ENCODE measurements around the gene TMEM131.
"Not testable (repeated sequence)": the region's sequence is repeated elsewhere in the genome, so short reads cannot be mapped to it uniquely, and the experiment has no call there.

The TMEM131 gene

GRCh38 chr2:97844311-97844859 lies 151.4 kb downstream of the TMEM131 start:
- DNase-seq (ENCODE audit: low read depth in 1 of 2, low spot score in 1 of 2), result no peak
- in situ Hi-C loops (cut with HindIII; ENCODE audit: low pct_unique_long_range_greater_than_20kb, low sequenced_read_pairs), result no loop called here
- TF ChIP-seq JUND (IDR thresholded peaks at IDR 0.05; ENCODE audit: low read depth), result no peak

GRCh38 chr2:97840198-97840597 lies 155.6 kb downstream of the TMEM131 start:
- no peak for TF ChIP-seq JUND (IDR thresholded peaks at IDR 0.05; ENCODE audit: low read depth)
- in situ Hi-C loops (cut with HindIII; ENCODE audit: low pct_unique_long_range_greater_than_20kb, low sequenced_read_pairs), result no loop called here
- DNase-seq (ENCODE audit: low read depth in 1 of 2, low spot score in 1 of 2), result no peak

DNA sequence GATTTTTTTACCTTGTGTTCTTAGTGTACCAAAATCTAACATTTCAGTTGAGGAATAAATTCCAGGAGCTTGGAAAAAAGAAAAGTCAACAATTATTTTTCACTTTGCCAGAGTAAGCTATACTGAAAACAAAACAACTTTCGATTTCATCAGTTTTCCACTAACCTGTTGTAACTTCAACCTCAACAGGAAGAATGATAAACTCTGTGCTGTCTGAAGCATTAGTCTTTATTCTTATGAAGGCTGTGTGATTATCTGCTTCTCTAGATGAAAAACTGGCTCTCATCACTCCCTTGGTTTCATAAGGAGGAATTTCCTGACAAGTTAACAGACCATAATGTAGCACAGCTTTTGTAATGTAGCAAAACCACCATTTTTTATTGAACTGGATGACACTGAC lies 161.1 kb downstream of the TMEM131 start:
- no peak for DNase-seq (ENCODE audit: low read depth in 1 of 2, low spot score in 1 of 2)

GRCh38 chr2:97831121-97831520 lies 164.6 kb downstream of the TMEM131 start:
- in situ Hi-C loops (cut with HindIII; ENCODE audit: low pct_unique_long_range_greater_than_20kb, low sequenced_read_pairs), result no loop called here
- no peak for TF ChIP-seq JUND (IDR thresholded peaks at IDR 0.05; ENCODE audit: low read depth)
- no peak for DNase-seq (ENCODE audit: low read depth in 1 of 2, low spot score in 1 of 2)

More for the DNA sequence above, 161.1 kb downstream of the TMEM131 start:
- TF ChIP-seq JUND (IDR thresholded peaks at IDR 0.05; ENCODE audit: low read depth), result no peak
- in situ Hi-C loops (cut with HindIII; ENCODE audit: low pct_unique_long_range_greater_than_20kb, low sequenced_read_pairs), result no loop called here

DNA sequence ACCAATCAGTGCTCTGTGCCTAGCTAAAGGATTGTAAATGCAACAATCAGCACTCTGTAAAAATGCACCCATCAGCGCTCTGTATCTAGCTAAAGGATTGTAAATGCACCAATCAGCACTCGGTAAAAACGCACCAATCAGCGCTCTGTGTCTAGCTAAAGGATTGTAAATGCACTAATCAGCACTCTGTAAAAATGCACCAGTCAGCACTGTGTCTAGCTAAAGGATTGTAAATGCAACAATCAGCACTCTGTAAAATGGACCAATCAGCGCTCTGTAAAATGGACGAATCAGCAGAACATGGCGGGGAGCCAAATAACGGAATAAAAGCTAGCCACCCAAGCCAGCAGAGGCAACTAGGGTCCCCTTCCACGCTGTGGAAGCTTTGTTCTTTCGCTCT lies 166.5 kb downstream of the TMEM131 start:
- in situ Hi-C loops (cut with HindIII; ENCODE audit: low pct_unique_long_range_greater_than_20kb, low sequenced_read_pairs); DNase-seq (ENCODE audit: low read depth in 1 of 2, low spot score in 1 of 2): not testable (repeated sequence)

- in situ Hi-C loops (cut with HindIII; ENCODE audit: low pct_unique_long_range_greater_than_20kb, low sequenced_read_pairs); DNase-seq (ENCODE audit: low read depth in 1 of 2, low spot score in 1 of 2): not testable (repeated sequence)
These were observed 168.7 kb downstream of the TMEM131 start for GRCh38 chr2:97827013-97827412.

- in situ Hi-C loops (cut with HindIII; ENCODE audit: low pct_unique_long_range_greater_than_20kb, low sequenced_read_pairs); DNase-seq (ENCODE audit: low read depth in 1 of 2, low spot score in 1 of 2): not testable (repeated sequence)
These were observed 169.4 kb downstream of the TMEM131 start for GRCh38 chr2:97826266-97826847.

GRCh38 chr2:97824011-97824410 lies 171.7 kb downstream of the TMEM131 start:
- DNase-seq (ENCODE audit: low read depth in 1 of 2, low spot score in 1 of 2); in situ Hi-C loops (cut with HindIII; ENCODE audit: low pct_unique_long_range_greater_than_20kb, low sequenced_read_pairs): not testable (repeated sequence)

DNA sequence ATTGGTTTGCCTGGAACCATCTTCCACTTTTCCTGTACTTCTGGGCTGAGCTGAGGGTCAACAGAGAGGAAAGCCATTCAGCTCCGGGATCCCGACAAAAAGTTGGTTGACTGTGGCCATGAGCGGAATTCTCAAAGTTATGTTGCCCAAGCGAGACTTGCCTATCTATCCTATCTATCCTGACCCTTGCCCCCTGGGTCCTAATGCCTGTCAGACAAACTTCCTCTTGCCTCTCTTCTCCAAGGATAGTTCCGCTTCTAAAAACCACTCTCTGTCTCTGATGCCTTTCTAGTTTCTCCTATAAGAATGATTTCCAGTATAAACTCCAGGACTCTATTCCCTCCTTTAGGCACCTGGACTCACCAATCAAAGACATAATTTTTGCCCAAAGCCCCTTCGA lies 173.9 kb downstream of the TMEM131 start:
- in situ Hi-C loops (cut with HindIII; ENCODE audit: low pct_unique_long_range_greater_than_20kb, low sequenced_read_pairs); DNase-seq (ENCODE audit: low read depth in 1 of 2, low spot score in 1 of 2): not testable (repeated sequence)

GRCh38 chr2:97819754-97820153 lies 176.0 kb downstream of the TMEM131 start:
- TF ChIP-seq JUND (IDR thresholded peaks at IDR 0.05; ENCODE audit: low read depth), result no peak
- in situ Hi-C loops (cut with HindIII; ENCODE audit: low pct_unique_long_range_greater_than_20kb, low sequenced_read_pairs), result no loop called here
- DNase-seq (ENCODE audit: low read depth in 1 of 2, low spot score in 1 of 2), result no peak

GRCh38 chr2:97816411-97816810 lies 179.3 kb downstream of the TMEM131 start:
- no peak for DNase-seq (ENCODE audit: low read depth in 1 of 2, low spot score in 1 of 2)
- no peak for TF ChIP-seq JUND (IDR thresholded peaks at IDR 0.05; ENCODE audit: low read depth)
- in situ Hi-C loops (cut with HindIII; ENCODE audit: low pct_unique_long_range_greater_than_20kb, low sequenced_read_pairs), result no loop called here

GRCh38 chr2:97812931-97813330 lies 182.8 kb downstream of the TMEM131 start:
- in situ Hi-C loops (cut with HindIII; ENCODE audit: low pct_unique_long_range_greater_than_20kb, low sequenced_read_pairs), result no loop called here
- DNase-seq (ENCODE audit: low read depth in 1 of 2, low spot score in 1 of 2), result no peak
- no peak for TF ChIP-seq JUND (IDR thresholded peaks at IDR 0.05; ENCODE audit: low read depth)

- no peak for DNase-seq (ENCODE audit: low read depth in 1 of 2, low spot score in 1 of 2)
- TF ChIP-seq JUND (IDR thresholded peaks at IDR 0.05; ENCODE audit: low read depth), result no peak
- in situ Hi-C loops (cut with HindIII; ENCODE audit: low pct_unique_long_range_greater_than_20kb, low sequenced_read_pairs), result no loop called here
These were observed 186.9 kb downstream of the TMEM131 start for GRCh38 chr2:97808816-97809215.
